ENCODE data around the gene GMIP.
"Not testable (repeated sequence)": the region's sequence is repeated elsewhere in the genome, so short reads cannot be mapped to it uniquely, and the experiment has no call there.

The GMIP gene

GRCh38 chr19:19643158-19644053 is at the start of gene GMIP:
GMIP (minus strand) TSS chr19:19643657; CDS start chr19:19643529, 128 bp downstream.
- DNase-seq: peak; percentile 84

GRCh38 chr19:19691683-19692082 is 48.2 kb upstream of the GMIP start:
- DNase-seq: no peak

- DNase-seq: not testable (repeated sequence)
Measured at GRCh38 chr19:19689023-19689422, 45.6 kb upstream of the GMIP start.

GRCh38 chr19:19687090-19687489 is 43.6 kb upstream of the GMIP start:
- no peak for DNase-seq

GRCh38 chr19:19686580-19686979 is 43.1 kb upstream of the GMIP start:
- DNase-seq: no peak

GRCh38 chr19:19686119-19686518 is 42.7 kb upstream of the GMIP start:
- DNase-seq: not testable (repeated sequence)

GRCh38 chr19:19679176-19680073 is 36.0 kb upstream of the GMIP start:
- no peak for DNase-seq

- DNase-seq: no peak
Measured at GRCh38 chr19:19677579-19677978, 34.1 kb upstream of the GMIP start.

GRCh38 chr19:19674315-19674714 is 30.9 kb upstream of the GMIP start:
- DNase-seq: no peak

GRCh38 chr19:19672816-19673215 is 29.4 kb upstream of the GMIP start:
- no peak for DNase-seq

- DNase-seq: no peak
Measured at GRCh38 chr19:19670070-19670551, 26.7 kb upstream of the GMIP start.

- peak; percentile 96 for DNase-seq
Measured at GRCh38 chr19:19668230-19669012, 25.0 kb upstream of the GMIP start, which contains the start of gene ZNF101. ZNF101 (plus strand) TSS chr19:19668839; CDS start chr19:19668964, 125 bp downstream.

GRCh38 chr19:19665420-19665948 is 22.0 kb upstream of the GMIP start:
- DNase-seq: not testable (repeated sequence)

- DNase-seq: peak; percentile 95
Measured at GRCh38 chr19:19663256-19664120, 20.0 kb upstream of the GMIP start, which contains the start of gene ATP13A1. ATP13A1 (minus strand) TSS chr19:19663676; CDS start chr19:19663666, 10 bp downstream.

- no peak for DNase-seq
Measured at GRCh38 chr19:19662871-19663255, 19.4 kb upstream of the GMIP start.

GRCh38 chr19:19662344-19662743 is 18.9 kb upstream of the GMIP start:
- no peak for DNase-seq

- DNase-seq: peak; percentile 54
Measured at GRCh38 chr19:19661675-19662251, 18.3 kb upstream of the GMIP start.

GRCh38 chr19:19661141-19661674 is 17.8 kb upstream of the GMIP start:
- no peak for DNase-seq

- no peak for DNase-seq
Measured at GRCh38 chr19:19659646-19660245, 16.3 kb upstream of the GMIP start.

- DNase-seq: no peak
Measured at GRCh38 chr19:19657397-19657783, 13.9 kb upstream of the GMIP start.

All from stimulated activated CD4-positive, alpha-beta T cell treated with anti-CD3 and anti-CD28 coated beads, Interleukin-4, amount 100 ng/mL, for 24 hours (primary cell).